AG04449 (cell line): ENCODE measurements around the gene CACNA1I.

Experiments
- CTCF ChIA-PET: fragments of 350-600 bp; formaldehyde crosslinking; extraction: SDS; loops from one replicate; lab custom pipeline; 2021; ENCODE audit warnings: antibody characterized with exemption; lab: Yijun Ruan, JAX
- POLR2A ChIA-PET: fragments of 400-600, 350-600 bp; formaldehyde crosslinking; extraction: SDS; loops from one replicate; lab custom pipeline; 2020; ENCODE audit warnings: antibody characterized with exemption, inconsistent platforms; lab: Yijun Ruan, JAX
- DNase-seq: peaks from one replicate; pipeline ENCODE4 v3.0.0-alpha.2; 2010; ENCODE audit warnings: low read depth, low spot score
- H3K4me3 ChIP-seq: 2 replicates; pipeline ENCODE4 v1.5.1; 2011; ENCODE audit warnings: low read depth, mild to moderate bottlenecking, control low read depth, low read length
- CTCF ChIP-seq: IDR thresholded peaks from one replicate; pipeline ENCODE4 v1.5.1; 2011; ENCODE audit warnings: mild to moderate bottlenecking, moderate library complexity, low read length, control low read depth, inconsistent platforms; ENCODE audit not compliant: insufficient read depth; ENCODE audit errors: missing control alignments

The CACNA1I gene

GRCh38 chr22:39658367-39658766 lies 87.8 kb downstream of the CACNA1I start:
- ChIA-PET POLR2A (no interaction called here), CTCF (no interaction called here)
- no peak overlapping the region for H3K4me3 ChIP-seq
- DNase-seq = no peak
- no peak for TF ChIP-seq CTCF

GRCh38 chr22:39658806-39659463 lies 88.4 kb downstream of the CACNA1I start:
- DNase-seq = no peak
- ChIA-PET POLR2A (no interaction called here), CTCF (no interaction called here)
- H3K4me3 ChIP-seq = no peak overlapping the region
- TF ChIP-seq CTCF = no peak

GRCh38 chr22:39661501-39661841 lies 90.9 kb downstream of the CACNA1I start:
- ChIA-PET CTCF (interaction anchor here (0.9 kb wide), 1 partner anchor 127 kb away, joined by 3 read pairs; no protein-coding TSS in a partner anchor), POLR2A (no interaction called here)
- no peak overlapping the region for H3K4me3 ChIP-seq
- TF ChIP-seq CTCF = no peak
- no peak for DNase-seq

GRCh38 chr22:39661842-39662685 lies 91.5 kb downstream of the CACNA1I start:
- POLR2A ChIA-PET = no interaction called here
- no peak for DNase-seq
- CTCF ChIA-PET = interaction anchor here (0.9 kb wide), 1 partner anchor 127 kb away, joined by 3 read pairs; no protein-coding TSS in a partner anchor
- no peak for TF ChIP-seq CTCF
- H3K4me3 ChIP-seq = no peak overlapping the region

- ChIA-PET POLR2A (no interaction called here), CTCF (no interaction called here)
- H3K4me3 ChIP-seq = no peak overlapping the region
- no peak for TF ChIP-seq CTCF
- no peak for DNase-seq
These were observed 92.1 kb downstream of the CACNA1I start for GRCh38 chr22:39662686-39663052.

GRCh38 chr22:39663751-39664150 lies 93.2 kb downstream of the CACNA1I start:
- no peak overlapping the region for H3K4me3 ChIP-seq
- ChIA-PET POLR2A (no interaction called here), CTCF (no interaction called here)
- DNase-seq = no peak
- no peak for TF ChIP-seq CTCF
